Measurements from ENCODE around the gene CCNK.

CCNK gene

DNA sequence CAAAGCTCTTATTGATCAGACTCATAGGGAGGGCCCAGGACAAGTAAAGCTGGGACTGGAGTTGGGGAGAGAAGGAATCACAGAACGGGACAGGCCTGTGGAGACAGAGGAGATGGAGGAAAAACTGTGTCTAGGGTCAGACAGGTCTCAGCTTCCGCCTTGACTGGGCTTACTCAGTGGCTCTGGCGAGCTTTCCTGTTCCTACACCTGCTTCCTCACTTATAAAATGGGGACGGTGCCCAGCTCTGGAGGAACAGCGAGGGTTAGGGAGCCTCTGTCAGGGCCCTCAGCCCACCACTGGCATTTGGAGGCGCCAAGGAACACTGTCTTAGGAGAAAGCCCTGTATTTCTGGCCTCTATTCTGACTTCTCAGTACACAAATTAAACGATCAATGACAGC is 35.3 kb upstream of the CCNK start:
- TF ChIP-seq EZH2phosphoT487 (IDR thresholded peaks at IDR 0.05; ENCODE audit: borderline replicate concordance, low read length): no peak
- TF ChIP-seq, protein P1, sequence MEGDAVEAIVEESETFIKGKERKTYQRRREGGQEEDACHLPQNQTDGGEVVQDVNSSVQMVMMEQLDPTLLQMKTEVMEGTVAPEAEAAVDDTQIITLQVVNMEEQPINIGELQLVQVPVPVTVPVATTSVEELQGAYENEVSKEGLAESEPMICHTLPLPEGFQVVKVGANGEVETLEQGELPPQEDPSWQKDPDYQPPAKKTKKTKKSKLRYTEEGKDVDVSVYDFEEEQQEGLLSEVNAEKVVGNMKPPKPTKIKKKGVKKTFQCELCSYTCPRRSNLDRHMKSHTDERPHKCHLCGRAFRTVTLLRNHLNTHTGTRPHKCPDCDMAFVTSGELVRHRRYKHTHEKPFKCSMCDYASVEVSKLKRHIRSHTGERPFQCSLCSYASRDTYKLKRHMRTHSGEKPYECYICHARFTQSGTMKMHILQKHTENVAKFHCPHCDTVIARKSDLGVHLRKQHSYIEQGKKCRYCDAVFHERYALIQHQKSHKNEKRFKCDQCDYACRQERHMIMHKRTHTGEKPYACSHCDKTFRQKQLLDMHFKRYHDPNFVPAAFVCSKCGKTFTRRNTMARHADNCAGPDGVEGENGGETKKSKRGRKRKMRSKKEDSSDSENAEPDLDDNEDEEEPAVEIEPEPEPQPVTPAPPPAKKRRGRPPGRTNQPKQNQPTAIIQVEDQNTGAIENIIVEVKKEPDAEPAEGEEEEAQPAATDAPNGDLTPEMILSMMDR (IDR thresholded peaks at IDR 0.05; ENCODE audit: low read depth, low read length, poor library complexity, severe bottlenecking): no peak
- Histone ChIP-seq H3K36me3 (ENCODE audit: control insufficient read depth, low read length) (peaks cover 59% of the 10 kb centered on the region), H3K27me3 (ENCODE audit: control insufficient read depth, low read length) (no peaks in the 10 kb centered on the region), H3K9me3 (ENCODE audit: control insufficient read depth, insufficient read depth, low read length) (no peaks in the 10 kb centered on the region), H3K79me2 (ENCODE audit: control insufficient read depth, low read length) (no peaks in the 10 kb centered on the region; the same call in 1 of the 2 replicates), H3K4me2 (ENCODE audit: low read length) (no peak overlapping the region), H4K20me1 (ENCODE audit: control insufficient read depth, insufficient read depth, low read depth, low read length) (no peaks in the 10 kb centered on the region), H3F3A (ENCODE audit: control insufficient read depth, insufficient read depth) (no peaks in the 10 kb centered on the region), H3K4me3 (ENCODE audit: low read length) (no peak overlapping the region), H3K9me2 (replicated peaks; ENCODE audit: control insufficient read depth, low read length) (no peaks in the 10 kb centered on the region), H3K27ac (ENCODE audit: low read depth, low read length) (no peak overlapping the region), H3K4me1 (ENCODE audit: control insufficient read depth, low read length) (no peaks in the 10 kb centered on the region)

GRCh38 chr14:99447739-99448138 is 33.5 kb upstream of the CCNK start:
- Histone ChIP-seq H4K20me1 (ENCODE audit: control insufficient read depth, insufficient read depth, low read depth, low read length) (no peaks in the 10 kb centered on the region), H3K36me3 (ENCODE audit: control insufficient read depth, low read length) (peaks cover 58% of the 10 kb centered on the region), H3K4me1 (ENCODE audit: control insufficient read depth, low read length) (no peaks in the 10 kb centered on the region), H3K79me2 (ENCODE audit: control insufficient read depth, low read length) (no peaks in the 10 kb centered on the region; the same call in 1 of the 2 replicates), H3K9me3 (ENCODE audit: control insufficient read depth, insufficient read depth, low read length) (no peaks in the 10 kb centered on the region), H3K4me2 (ENCODE audit: low read length) (no peak overlapping the region), H3K4me3 (ENCODE audit: low read length) (no peak overlapping the region), H3K27me3 (ENCODE audit: control insufficient read depth, low read length) (no peaks in the 10 kb centered on the region), H3F3A (ENCODE audit: control insufficient read depth, insufficient read depth) (no peaks in the 10 kb centered on the region), H3K27ac (ENCODE audit: low read depth, low read length) (no peak overlapping the region), H3K9me2 (replicated peaks; ENCODE audit: control insufficient read depth, low read length) (no peaks in the 10 kb centered on the region)
- TF ChIP-seq, protein P1 (IDR thresholded peaks at IDR 0.05; ENCODE audit: low read depth, low read length, poor library complexity, severe bottlenecking): no peak
- TF ChIP-seq EZH2phosphoT487 (IDR thresholded peaks at IDR 0.05; ENCODE audit: borderline replicate concordance, low read length): no peak

DNA sequence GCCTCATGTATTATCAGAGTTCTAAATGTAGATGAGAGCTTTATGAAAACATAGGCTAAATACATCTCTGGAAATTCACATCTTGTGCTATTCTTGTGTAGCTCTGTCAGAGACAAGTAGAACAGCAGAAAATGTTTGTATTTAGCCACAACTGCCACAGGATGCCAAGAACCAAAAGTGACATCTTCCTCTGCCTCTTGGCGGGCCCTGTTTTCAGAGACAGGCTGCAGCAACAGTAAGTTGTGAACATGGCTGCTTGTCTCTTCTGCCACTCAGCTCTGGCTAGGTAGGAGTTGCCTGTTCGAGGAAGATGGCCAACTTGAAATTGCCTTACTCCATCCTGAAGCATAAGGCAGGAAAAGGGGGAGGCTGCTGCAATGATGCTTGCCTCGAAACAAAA is 30.9 kb upstream of the CCNK start:
- no peak for TF ChIP-seq EZH2phosphoT487 (IDR thresholded peaks at IDR 0.05; ENCODE audit: borderline replicate concordance, low read length)
- TF ChIP-seq, protein P1 (IDR thresholded peaks at IDR 0.05; ENCODE audit: low read depth, low read length, poor library complexity, severe bottlenecking): no peak
- Histone ChIP-seq H3K27ac (ENCODE audit: low read depth, low read length) (no peak overlapping the region), H3K27me3 (ENCODE audit: control insufficient read depth, low read length) (no peaks in the 10 kb centered on the region), H3F3A (ENCODE audit: control insufficient read depth, insufficient read depth) (no peaks in the 10 kb centered on the region), H3K79me2 (ENCODE audit: control insufficient read depth, low read length) (no peaks in the 10 kb centered on the region), H3K4me1 (ENCODE audit: control insufficient read depth, low read length) (no peaks in the 10 kb centered on the region), H3K9me2 (replicated peaks; ENCODE audit: control insufficient read depth, low read length) (no peaks in the 10 kb centered on the region), H3K4me3 (ENCODE audit: low read length) (no peak overlapping the region), H3K4me2 (ENCODE audit: low read length) (no peak overlapping the region), H3K36me3 (ENCODE audit: control insufficient read depth, low read length) (peaks cover 51% of the 10 kb centered on the region), H4K20me1 (ENCODE audit: control insufficient read depth, insufficient read depth, low read depth, low read length) (no peaks in the 10 kb centered on the region), H3K9me3 (ENCODE audit: control insufficient read depth, insufficient read depth, low read length) (no peaks in the 10 kb centered on the region)
